SW 1271 (cell line): ENCODE measurements around the gene ZNF490.

Experiments used
- DNase-seq, 2 experiments: peaks; one replicate each; lab custom pipeline; 2025; lab: John Stamatoyannopoulos, UW

Gene ZNF490

GRCh38 chr19:12543855-12544254 is 66.8 kb downstream of the ZNF490 start:
- no peak for DNase-seq
